ENCODE measurements around the gene TEPSIN. TPM values are rescaled to one million over a fixed set of nuclear protein-coding genes. Genes with fewer than 3 reads are reported as not detected.

The TEPSIN gene
- polyA plus RNA-seq, 1 donor (not counting 4 experiments of a cell fraction or from before 2014, with no cell fraction given), result 7.1 TPM

GRCh38 chr17:81270279-81270678 lies 31.4 kb upstream of the TEPSIN start:
- peaks cover 21 to 25% of the 10 kb centered on the region in 2 experiments for H3K36me3 ChIP-seq (ENCODE audit: control insufficient read depth in 2 of 2, extremely low read depth in 1 of 2, insufficient read depth in 2 of 2, low read length in 2 of 2)

GRCh38 chr17:81267390-81268067 lies 28.7 kb upstream of the TEPSIN start:
- no peak for FAIRE-seq
- H4K20me1 ChIP-seq (ENCODE audit: control insufficient read depth, extremely low read depth, insufficient read depth, low read length), result peaks cover 4% of the 10 kb centered on the region
- dilution Hi-C loops (cut with MboI; ENCODE audit: extremely low pct_ligation_motif_present, low sequenced_read_pairs), result no loop called here
- peaks cover 2% of the 10 kb centered on the region for H3K9me1 ChIP-seq (ENCODE audit: control insufficient read depth, extremely low read depth, insufficient read depth, low read length)
- no peak overlapping the region for H3K9ac ChIP-seq (ENCODE audit: control insufficient read depth, extremely low read depth, insufficient read depth, low read length)
- H3K4me3 ChIP-seq (ENCODE audit: control insufficient read depth in 2 of 3, extremely low read depth in 1 of 3, insufficient read depth in 2 of 3, low read depth in 1 of 3, low read length in 3 of 3), result no peak overlapping the region
- TF ChIP-seq CTCF (optimal IDR thresholded peaks at IDR 0.05 in 1 of 3, IDR thresholded peaks at IDR 0.05 in 1 of 3, conservative IDR thresholded peaks at IDR 0.05 in 1 of 3; ENCODE audit: extremely low read depth in 1 of 3, insufficient read depth in 2 of 3, low read length in 3 of 3), result no peak
- TF ChIP-seq EZH2 (IDR thresholded peaks at IDR 0.05; ENCODE audit: low read length), result no peak
- no peaks in the 10 kb centered on the region for H3K79me2 ChIP-seq (ENCODE audit: control insufficient read depth, insufficient read depth, low read length)
- peaks cover 20 to 25% of the 10 kb centered on the region in 2 experiments for H3K36me3 ChIP-seq (ENCODE audit: control insufficient read depth in 2 of 2, extremely low read depth in 1 of 2, insufficient read depth in 2 of 2, low read length in 2 of 2)
- H3K4me2 ChIP-seq (ENCODE audit: control insufficient read depth, extremely low read depth, insufficient read depth, low read depth, low read length), result no peak overlapping the region
- H2AFZ ChIP-seq (ENCODE audit: control insufficient read depth, low read length), result no peak overlapping the region
- peaks cover 11% of the 10 kb centered on the region for H3K4me1 ChIP-seq (ENCODE audit: control insufficient read depth, extremely low read depth, insufficient read depth, low read length)
- no peaks in the 10 kb centered on the region for H3K27me3 ChIP-seq (ENCODE audit: control insufficient read depth, extremely low read depth, insufficient read depth, low read length)
- H3K9me3 ChIP-seq (ENCODE audit: control insufficient read depth, low read depth, low read length), result no peaks in the 10 kb centered on the region
- no peak overlapping the region for H3K27ac ChIP-seq (ENCODE audit: control insufficient read depth, insufficient read depth, low read length)
- no peak for DNase-seq (ENCODE audit: low read depth, low spot score)

More at GRCh38 chr17:81270279-81270678, 31.4 kb upstream of the TEPSIN start:
- no peaks in the 10 kb centered on the region for H3K79me2 ChIP-seq (ENCODE audit: control insufficient read depth, insufficient read depth, low read length)
- no peaks in the 10 kb centered on the region for H3K27me3 ChIP-seq (ENCODE audit: control insufficient read depth, extremely low read depth, insufficient read depth, low read length)
- no peaks in the 10 kb centered on the region for H3K9me3 ChIP-seq (ENCODE audit: control insufficient read depth, low read depth, low read length)
- DNase-seq (ENCODE audit: low read depth, low spot score) (no peak), FAIRE-seq (no peak)
- no peak for TF ChIP-seq EZH2 (IDR thresholded peaks at IDR 0.05; ENCODE audit: low read length)
- H3K9me1 ChIP-seq (ENCODE audit: control insufficient read depth, extremely low read depth, insufficient read depth, low read length), result peaks cover 2% of the 10 kb centered on the region
- no peak overlapping the region for H3K4me2 ChIP-seq (ENCODE audit: control insufficient read depth, extremely low read depth, insufficient read depth, low read depth, low read length)
- H2AFZ ChIP-seq (ENCODE audit: control insufficient read depth, low read length), result no peak overlapping the region
- peaks cover 11% of the 10 kb centered on the region for H3K4me1 ChIP-seq (ENCODE audit: control insufficient read depth, extremely low read depth, insufficient read depth, low read length)
- dilution Hi-C loops (cut with MboI; ENCODE audit: extremely low pct_ligation_motif_present, low sequenced_read_pairs), result no loop called here
- H4K20me1 ChIP-seq (ENCODE audit: control insufficient read depth, extremely low read depth, insufficient read depth, low read length), result peaks cover 4% of the 10 kb centered on the region
- H3K4me3 ChIP-seq (ENCODE audit: control insufficient read depth in 2 of 3, extremely low read depth in 1 of 3, insufficient read depth in 2 of 3, low read depth in 1 of 3, low read length in 3 of 3), result no peak overlapping the region
- no peak overlapping the region for H3K9ac ChIP-seq (ENCODE audit: control insufficient read depth, extremely low read depth, insufficient read depth, low read length)
- H3K27ac ChIP-seq (ENCODE audit: control insufficient read depth, insufficient read depth, low read length), result no peak overlapping the region
